Liver (tissue), 3 donors: Measurements from ENCODE around the gene DDX4.

Source experiments
- EGR1 ChIP-seq, 2 donors: IDR thresholded peaks; 2 replicates each; pipeline ENCODE4 v1.6.1; 2016 to 2018; ENCODE audit warnings: antibody characterized with exemption in 2 of 2, low read depth in 2 of 2
- FOXA1 ChIP-seq: IDR thresholded peaks from 2 replicates; pipeline ENCODE4 v1.6.1; 2016; ENCODE audit warnings: antibody characterized with exemption
- GABPA ChIP-seq, 2 donors: IDR thresholded peaks in 1 of 2; conservative IDR thresholded peaks in 1 of 2; 2 replicates each; pipeline ENCODE4 v1.6.1; 2016; ENCODE audit warnings: antibody characterized with exemption in 2 of 2, mild to moderate bottlenecking in 1 of 2, moderate library complexity in 1 of 2
- HNF4A ChIP-seq, 2 donors: conservative IDR thresholded peaks; 2 replicates each; pipeline ENCODE4 v1.6.1; 2016; ENCODE audit warnings: antibody characterized with exemption in 2 of 2, mild to moderate bottlenecking in 2 of 2
- JUND ChIP-seq, 2 donors: IDR thresholded peaks; 2 replicates each; pipeline ENCODE4 v1.6.1; 2016; ENCODE audit warnings: antibody characterized with exemption in 2 of 2
- NR2F2 ChIP-seq: IDR thresholded peaks from 2 replicates; pipeline ENCODE4 v1.6.1; 2016; ENCODE audit warnings: antibody characterized with exemption
- RAD21 ChIP-seq, 2 donors: IDR thresholded peaks; 2 replicates each; pipeline ENCODE4 v1.6.1; 2016; ENCODE audit warnings: antibody characterized with exemption in 2 of 2, mild to moderate bottlenecking in 2 of 2
- TAF1 ChIP-seq: conservative IDR thresholded peaks from 2 replicates; pipeline ENCODE4 v1.6.1; 2016; ENCODE audit warnings: antibody characterized with exemption, mild to moderate bottlenecking
- YY1 ChIP-seq: IDR thresholded peaks from 2 replicates; pipeline ENCODE4 v1.6.1; 2016; ENCODE audit warnings: antibody characterized with exemption, mild to moderate bottlenecking
- TF ChIP-seq, protein P1 (sequence below): fragments of 150-350 bp; IDR thresholded peaks from 2 replicates; pipeline ENCODE4 v1.5.1; 2017; ENCODE audit warnings: improper control_type of control experiment, low read depth, low read length; ENCODE audit not compliant: missing input control
- TF ChIP-seq, protein P2 (sequence below): IDR thresholded peaks from 2 replicates; pipeline ENCODE4 v1.6.1; 2016; ENCODE audit warnings: antibody characterized with exemption, mild to moderate bottlenecking
- TF ChIP-seq, protein P3 (sequence below): IDR thresholded peaks from 2 replicates; pipeline ENCODE4 v1.6.1; 2016; ENCODE audit warnings: antibody characterized with exemption
- TF ChIP-seq, protein P4 (sequence below): IDR thresholded peaks from 2 replicates; pipeline ENCODE4 v1.6.1; 2016; ENCODE audit warnings: antibody characterized with exemption
- donor health status: healthy.
- donor health status: healthy.

- TF ChIP-seq TAF1 (no peak), YY1 (no peak), JUND (IDR thresholded peaks at IDR 0.05) (no peak), GABPA (IDR thresholded peaks at IDR 0.05 in 1 of 2, conservative IDR thresholded peaks at IDR 0.05 in 1 of 2) (no peak), FOXA1 (no peak), NR2F2 (no peak), EGR1 (IDR thresholded peaks at IDR 0.05; ENCODE audit: low read depth in 2 of 2) (no peak), RAD21 (IDR thresholded peaks at IDR 0.05) (no peak), HNF4A (conservative IDR thresholded peaks at IDR 0.05) (no peak)
- TF ChIP-seq, protein P1, sequence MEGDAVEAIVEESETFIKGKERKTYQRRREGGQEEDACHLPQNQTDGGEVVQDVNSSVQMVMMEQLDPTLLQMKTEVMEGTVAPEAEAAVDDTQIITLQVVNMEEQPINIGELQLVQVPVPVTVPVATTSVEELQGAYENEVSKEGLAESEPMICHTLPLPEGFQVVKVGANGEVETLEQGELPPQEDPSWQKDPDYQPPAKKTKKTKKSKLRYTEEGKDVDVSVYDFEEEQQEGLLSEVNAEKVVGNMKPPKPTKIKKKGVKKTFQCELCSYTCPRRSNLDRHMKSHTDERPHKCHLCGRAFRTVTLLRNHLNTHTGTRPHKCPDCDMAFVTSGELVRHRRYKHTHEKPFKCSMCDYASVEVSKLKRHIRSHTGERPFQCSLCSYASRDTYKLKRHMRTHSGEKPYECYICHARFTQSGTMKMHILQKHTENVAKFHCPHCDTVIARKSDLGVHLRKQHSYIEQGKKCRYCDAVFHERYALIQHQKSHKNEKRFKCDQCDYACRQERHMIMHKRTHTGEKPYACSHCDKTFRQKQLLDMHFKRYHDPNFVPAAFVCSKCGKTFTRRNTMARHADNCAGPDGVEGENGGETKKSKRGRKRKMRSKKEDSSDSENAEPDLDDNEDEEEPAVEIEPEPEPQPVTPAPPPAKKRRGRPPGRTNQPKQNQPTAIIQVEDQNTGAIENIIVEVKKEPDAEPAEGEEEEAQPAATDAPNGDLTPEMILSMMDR: no peak
- TF ChIP-seq, protein P2, sequence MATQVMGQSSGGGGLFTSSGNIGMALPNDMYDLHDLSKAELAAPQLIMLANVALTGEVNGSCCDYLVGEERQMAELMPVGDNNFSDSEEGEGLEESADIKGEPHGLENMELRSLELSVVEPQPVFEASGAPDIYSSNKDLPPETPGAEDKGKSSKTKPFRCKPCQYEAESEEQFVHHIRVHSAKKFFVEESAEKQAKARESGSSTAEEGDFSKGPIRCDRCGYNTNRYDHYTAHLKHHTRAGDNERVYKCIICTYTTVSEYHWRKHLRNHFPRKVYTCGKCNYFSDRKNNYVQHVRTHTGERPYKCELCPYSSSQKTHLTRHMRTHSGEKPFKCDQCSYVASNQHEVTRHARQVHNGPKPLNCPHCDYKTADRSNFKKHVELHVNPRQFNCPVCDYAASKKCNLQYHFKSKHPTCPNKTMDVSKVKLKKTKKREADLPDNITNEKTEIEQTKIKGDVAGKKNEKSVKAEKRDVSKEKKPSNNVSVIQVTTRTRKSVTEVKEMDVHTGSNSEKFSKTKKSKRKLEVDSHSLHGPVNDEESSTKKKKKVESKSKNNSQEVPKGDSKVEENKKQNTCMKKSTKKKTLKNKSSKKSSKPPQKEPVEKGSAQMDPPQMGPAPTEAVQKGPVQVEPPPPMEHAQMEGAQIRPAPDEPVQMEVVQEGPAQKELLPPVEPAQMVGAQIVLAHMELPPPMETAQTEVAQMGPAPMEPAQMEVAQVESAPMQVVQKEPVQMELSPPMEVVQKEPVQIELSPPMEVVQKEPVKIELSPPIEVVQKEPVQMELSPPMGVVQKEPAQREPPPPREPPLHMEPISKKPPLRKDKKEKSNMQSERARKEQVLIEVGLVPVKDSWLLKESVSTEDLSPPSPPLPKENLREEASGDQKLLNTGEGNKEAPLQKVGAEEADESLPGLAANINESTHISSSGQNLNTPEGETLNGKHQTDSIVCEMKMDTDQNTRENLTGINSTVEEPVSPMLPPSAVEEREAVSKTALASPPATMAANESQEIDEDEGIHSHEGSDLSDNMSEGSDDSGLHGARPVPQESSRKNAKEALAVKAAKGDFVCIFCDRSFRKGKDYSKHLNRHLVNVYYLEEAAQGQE: no peak
- TF ChIP-seq, protein P3, sequence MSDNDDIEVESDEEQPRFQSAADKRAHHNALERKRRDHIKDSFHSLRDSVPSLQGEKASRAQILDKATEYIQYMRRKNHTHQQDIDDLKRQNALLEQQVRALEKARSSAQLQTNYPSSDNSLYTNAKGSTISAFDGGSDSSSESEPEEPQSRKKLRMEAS: no peak
- TF ChIP-seq, protein P4, sequence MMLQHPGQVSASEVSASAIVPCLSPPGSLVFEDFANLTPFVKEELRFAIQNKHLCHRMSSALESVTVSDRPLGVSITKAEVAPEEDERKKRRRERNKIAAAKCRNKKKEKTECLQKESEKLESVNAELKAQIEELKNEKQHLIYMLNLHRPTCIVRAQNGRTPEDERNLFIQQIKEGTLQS: no peak
Measured at GRCh38 chr5:55853041-55853670, 115.3 kb downstream of the DDX4 start.
